Vagina (tissue), 2 donors: ENCODE data around the gene STAT2.

Experiments used
- CTCF ChIP-seq, 3 experiments: fragments of 450-650 bp in 2 of 3; fragments of 200-600 bp in 1 of 3; sonication (generic) in 1 of 3; IDR thresholded peaks; one replicate each; pipeline ENCODE4 v1.5.1; 2017 to 2019; ENCODE audit warnings: antibody characterized with exemption in 3 of 3, mild to moderate bottlenecking in 2 of 3, moderate library complexity in 2 of 3
- POLR2AphosphoS5 ChIP-seq, 2 donors: sonication (generic); formaldehyde crosslinking; IDR thresholded peaks; one replicate each; pipeline ENCODE4 v1.9.0; 2017; ENCODE audit warnings: antibody characterized with exemption in 2 of 2, mild to moderate bottlenecking in 2 of 2, low read depth in 1 of 2; ENCODE audit not compliant: insufficient read depth in 1 of 2

- TF ChIP-seq CTCF (IDR thresholded peaks at IDR 0.05) (no peak), POLR2AphosphoS5 (IDR thresholded peaks at IDR 0.05; ENCODE audit: insufficient read depth in 1 of 2, low read depth in 1 of 2) (no peak)
These were observed 33.4 kb downstream of the STAT2 start for GRCh38 chr12:56326533-56326932.
